Gastrocnemius medialis (tissue), 4 donors: ENCODE data around the gene ADCY2. TPM values are rescaled to one million over a fixed set of nuclear protein-coding genes. Genes with fewer than 3 reads are reported as not detected.
A peak's percentile ranks its signal among the peaks of the same experiment; 100 is the strongest.

Source experiments
- ATAC-seq, 2 donors: fragments of 150-250 bp; one replicate each; pipeline ENCODE4 v1.9.1; 2016
- DNase-seq, 2 donors: peaks; one replicate each; pipeline ENCODE4 v3.0.0-alpha.2; 2019
- H3K27ac ChIP-seq, 4 donors: fragments of 200-600 bp; sonication (generic); 1 replicate in 1 of 4; 2 replicates in 3 of 4; pipeline ENCODE4 v1.5.1; 2016 to 2018; ENCODE audit warnings: mild to moderate bottlenecking in 2 of 4, moderate library complexity in 1 of 4
- H3K27me3 ChIP-seq, 3 donors: fragments of 200-600 bp; sonication (generic) in 2 of 3; 1 replicate in 1 of 3; 2 replicates in 2 of 3; pipeline versions ENCODE4 v1.5.1 to v1.6.0; 2016 to 2019; ENCODE audit warnings: mild to moderate bottlenecking in 1 of 3, moderate library complexity in 1 of 3
- H3K36me3 ChIP-seq, 2 donors: fragments of 200-600 bp; sonication (generic) in 1 of 2; one replicate each; pipeline ENCODE4 v1.5.1; 2017 to 2018
- H3K4me1 ChIP-seq, 2 donors: fragments of 200-600 bp; sonication (generic) in 1 of 2; one replicate each; pipeline ENCODE4 v1.5.1; 2016 to 2017; ENCODE audit warnings: mild to moderate bottlenecking in 2 of 2
- H3K4me3 ChIP-seq, 4 donors: fragments of 200-600 bp; sonication (generic) in 3 of 4; 1 replicate in 1 of 4; 2 replicates in 3 of 4; pipeline ENCODE4 v1.5.1; 2016 to 2019; ENCODE audit warnings: mild to moderate bottlenecking in 2 of 4
- H3K9me3 ChIP-seq, 3 donors: fragments of 200-600 bp; sonication (generic) in 2 of 3; 1 replicate in 1 of 3; 2 replicates in 2 of 3; pipeline ENCODE4 v1.5.1; 2016 to 2019
- POLR2A ChIP-seq, 2 donors: fragments of 450-650 bp; IDR thresholded peaks; one replicate each; pipeline ENCODE4 v1.6.1; 2017; ENCODE audit warnings: antibody characterized with exemption in 2 of 2, mild to moderate bottlenecking in 2 of 2, moderate library complexity in 2 of 2
- in situ Hi-C, 4 donors: fragments of 200-750 bp; cut with MboI; loops; one replicate each; pipeline versions ENCODE4 v1.15.0 to v1.8.0; 2017; ENCODE audit warnings: low sequenced_read_pairs in 4 of 4
- intact Hi-C: fragments of 100-400 bp; cut with DNase I; formaldehyde crosslinking; loops from one replicate; pipeline ENCODE4 v1.15.1; 2023; ENCODE audit warnings: low total_unique reads
- total RNA-seq, 4 donors: library from RNA; depleted of rRNA; stranded (reverse); fragments of >200 nt; gene quantifications; one replicate each; pipeline versions ENCODE4 v1.1.0 to v1.2.3, GENCODE V29; 2016
- TF ChIP-seq, protein P1 (sequence below), 5 experiments: fragments of 450-650 bp in 3 of 5; fragments of 200-600 bp in 2 of 5; sonication (generic) in 2 of 5; IDR thresholded peaks in 4 of 5; conservative IDR thresholded peaks in 1 of 5; 1 replicate in 4 of 5; 2 replicates in 1 of 5; pipeline ENCODE4 v1.5.1; 2016 to 2019; ENCODE audit warnings: antibody characterized with exemption in 5 of 5, mild to moderate bottlenecking in 3 of 5, moderate library complexity in 3 of 5

The ADCY2 gene
- total RNA-seq, 4 donors from 2014 or later = 24.3 to 50.1 (median 36.5) TPM

DNA sequence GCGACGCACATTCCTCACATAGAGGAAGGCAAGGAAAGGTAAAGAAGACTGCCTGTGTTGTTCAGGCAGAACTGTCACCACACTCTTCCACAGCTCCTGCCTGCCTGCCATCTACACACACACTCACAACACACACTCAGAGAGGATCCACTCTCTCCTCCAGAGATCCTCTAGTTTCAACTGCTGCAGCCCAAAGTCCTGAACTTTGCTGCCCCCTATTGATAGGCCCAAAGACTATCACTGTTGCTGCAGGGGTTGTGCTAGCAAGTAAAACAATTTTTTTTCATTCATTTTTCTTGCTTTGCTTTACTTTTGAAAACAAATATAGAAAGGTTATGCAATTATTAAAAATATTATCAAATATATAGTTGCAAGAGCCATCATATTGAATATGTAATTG, 460.9 kb downstream of the ADCY2 start:
- ATAC-seq = peak in 1 of 2 donors; percentile 68
- Histone ChIP-seq H3K36me3 (peaks cover 6 to 32% of the 10 kb centered on the region in 2 donors), H3K27ac (no peak overlapping the region), H3K4me1 (no peaks in the 10 kb centered on the region), H3K4me3 (no peak overlapping the region), H3K9me3 (no peaks in the 10 kb centered on the region), H3K27me3 (no peaks in the 10 kb centered on the region)
- DNase-seq = no peak
- intact Hi-C loops (no loop called here), in situ Hi-C loops (loop anchor here in 2 of 4 donors (25.0 kb wide), 2 partner anchors 605 to 1220 kb away; partner anchors contain the start of genes NSUN2 (in 2 of the 2) and SRD5A1 (in 2 of the 2))
- TF ChIP-seq, protein P1, sequence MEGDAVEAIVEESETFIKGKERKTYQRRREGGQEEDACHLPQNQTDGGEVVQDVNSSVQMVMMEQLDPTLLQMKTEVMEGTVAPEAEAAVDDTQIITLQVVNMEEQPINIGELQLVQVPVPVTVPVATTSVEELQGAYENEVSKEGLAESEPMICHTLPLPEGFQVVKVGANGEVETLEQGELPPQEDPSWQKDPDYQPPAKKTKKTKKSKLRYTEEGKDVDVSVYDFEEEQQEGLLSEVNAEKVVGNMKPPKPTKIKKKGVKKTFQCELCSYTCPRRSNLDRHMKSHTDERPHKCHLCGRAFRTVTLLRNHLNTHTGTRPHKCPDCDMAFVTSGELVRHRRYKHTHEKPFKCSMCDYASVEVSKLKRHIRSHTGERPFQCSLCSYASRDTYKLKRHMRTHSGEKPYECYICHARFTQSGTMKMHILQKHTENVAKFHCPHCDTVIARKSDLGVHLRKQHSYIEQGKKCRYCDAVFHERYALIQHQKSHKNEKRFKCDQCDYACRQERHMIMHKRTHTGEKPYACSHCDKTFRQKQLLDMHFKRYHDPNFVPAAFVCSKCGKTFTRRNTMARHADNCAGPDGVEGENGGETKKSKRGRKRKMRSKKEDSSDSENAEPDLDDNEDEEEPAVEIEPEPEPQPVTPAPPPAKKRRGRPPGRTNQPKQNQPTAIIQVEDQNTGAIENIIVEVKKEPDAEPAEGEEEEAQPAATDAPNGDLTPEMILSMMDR (IDR thresholded peaks at IDR 0.05 in 4 of 5, conservative IDR thresholded peaks at IDR 0.05 in 1 of 5) = peak; percentile 14 to 72 (median 44)
- no peak for TF ChIP-seq POLR2A (IDR thresholded peaks at IDR 0.05)

GRCh38 chr5:7857361-7857760, 461.4 kb downstream of the ADCY2 start:
- DNase-seq = no peak
- TF ChIP-seq POLR2A (IDR thresholded peaks at IDR 0.05) = no peak
- TF ChIP-seq, protein P1 (IDR thresholded peaks at IDR 0.05 in 4 of 5, conservative IDR thresholded peaks at IDR 0.05 in 1 of 5) = no peak
- ATAC-seq = no peak
- Histone ChIP-seq H3K4me3 (no peak overlapping the region), H3K27ac (no peak overlapping the region), H3K36me3 (peaks cover 6 to 37% of the 10 kb centered on the region in 2 donors), H3K4me1 (no peaks in the 10 kb centered on the region), H3K27me3 (no peaks in the 10 kb centered on the region), H3K9me3 (no peaks in the 10 kb centered on the region)
- in situ Hi-C loops = loop anchor here in 2 of 4 donors (25.0 kb wide), 2 partner anchors 605 to 1220 kb away; partner anchors contain the start of genes NSUN2 (in 2 of the 2) and SRD5A1 (in 2 of the 2)
- intact Hi-C loops = no loop called here

GRCh38 chr5:7857926-7858632, 462.1 kb downstream of the ADCY2 start:
- no peaks in the 10 kb centered on the region for H3K9me3 ChIP-seq
- intact Hi-C loops = no loop called here
- DNase-seq (no peak), ATAC-seq (no peak)
- in situ Hi-C loops = loop anchor here in 2 of 4 donors (25.0 kb wide), 2 partner anchors 604 to 1221 kb away; partner anchors contain the start of genes NSUN2 (in 2 of the 2) and SRD5A1 (in 2 of the 2)
- H3K4me3 ChIP-seq = no peak overlapping the region
- no peak overlapping the region for H3K27ac ChIP-seq
- no peaks in the 10 kb centered on the region for H3K4me1 ChIP-seq
- H3K27me3 ChIP-seq = no peaks in the 10 kb centered on the region
- peaks cover 6 to 44% of the 10 kb centered on the region in 2 donors for H3K36me3 ChIP-seq
- TF ChIP-seq POLR2A (IDR thresholded peaks at IDR 0.05) = no peak
- TF ChIP-seq, protein P1 (IDR thresholded peaks at IDR 0.05 in 4 of 5, conservative IDR thresholded peaks at IDR 0.05 in 1 of 5) = no peak

DNA sequence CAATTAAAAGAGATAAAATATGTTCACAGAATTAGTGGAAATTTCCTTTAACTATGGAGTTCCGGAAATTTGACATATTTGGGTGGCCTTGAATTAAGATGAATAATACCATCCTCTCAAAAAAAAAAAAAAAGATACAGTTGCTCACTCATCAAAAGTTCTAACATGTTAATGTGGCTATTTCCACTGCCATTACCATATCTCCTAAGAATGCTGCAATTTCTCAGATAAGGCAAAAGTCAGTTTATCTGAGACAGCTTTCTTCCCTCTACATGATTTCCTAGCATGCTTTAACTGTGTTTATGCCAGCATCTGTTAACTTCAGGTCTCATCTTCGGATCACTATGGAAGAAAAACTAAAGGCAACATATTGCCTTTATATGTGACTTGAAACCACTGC, 470.3 kb downstream of the ADCY2 start:
- intact Hi-C loops (loop anchor here (5.0 kb wide), 2 partner anchors 99 to 1154 kb away; partner anchors contain the start of gene TENT4A), in situ Hi-C loops (loop anchor here in 2 of 4 donors (25.0 kb wide), 2 partner anchors 596 to 1229 kb away; partner anchors contain the start of genes NSUN2 (in 2 of the 2) and SRD5A1 (in 2 of the 2))
- no peaks in the 10 kb centered on the region for H3K9me3 ChIP-seq
- H3K4me1 ChIP-seq = peaks cover 21 to 25% of the 10 kb centered on the region in 2 donors
- no peaks in the 10 kb centered on the region for H3K27me3 ChIP-seq
- ATAC-seq (no peak), DNase-seq (no peak)
- peaks cover 6 to 43% of the 10 kb centered on the region in 2 donors for H3K36me3 ChIP-seq
- H3K4me3 ChIP-seq = no peak overlapping the region
- no peak overlapping the region for H3K27ac ChIP-seq
- TF ChIP-seq POLR2A (IDR thresholded peaks at IDR 0.05) = no peak
- TF ChIP-seq, protein P1 (IDR thresholded peaks at IDR 0.05 in 4 of 5, conservative IDR thresholded peaks at IDR 0.05 in 1 of 5) = no peak
